ENCODE data around the gene CTU1.

Gene CTU1

GRCh38 chr19:51114087-51114729, 6.0 kb upstream of the CTU1 start:
- POLR2A ChIA-PET, result no interaction called here
- TF ChIP-seq ZNF292 (tag by site-specific recombination; IDR thresholded peaks at IDR 0.05; ENCODE audit: borderline replicate concordance, low read depth) (no peak), ZNF280C (tag by site-specific recombination; IDR thresholded peaks at IDR 0.05) (no peak), ZNF416 (tag by site-specific recombination; IDR thresholded peaks at IDR 0.05) (no peak), SCRT2 (tag by site-specific recombination; IDR thresholded peaks at IDR 0.05) (no peak), ZNF639 (tag by site-specific recombination; IDR thresholded peaks at IDR 0.05) (no peak), ZNF140 (tag by site-specific recombination; IDR thresholded peaks at IDR 0.05) (no peak), ZNF585B (tag by site-specific recombination; IDR thresholded peaks at IDR 0.05) (no peak), PRDM1 (tag by site-specific recombination; IDR thresholded peaks at IDR 0.05) (peak; percentile 42; the same call in 1 of the 2 replicates)
- H3K36me3 ChIP-seq (ENCODE audit: control insufficient read depth in 2 of 2, insufficient read depth in 1 of 2, low read length in 2 of 2), result no peaks in the 10 kb centered on the region
- CTCF ChIA-PET, result interaction anchor here (0.6 to 1.0 kb wide), 2 partner anchors 19 to 1987 kb away, joined by 3 to 6 read pairs; no protein-coding TSS in a partner anchor
- H3K4me1 ChIP-seq (ENCODE audit: control insufficient read depth, insufficient read depth, low read length), result no peaks in the 10 kb centered on the region
- no peak overlapping the region for H3K27ac ChIP-seq (ENCODE audit: extremely low read depth, low read depth, low read length)
- no peak overlapping the region for H3K4me3 ChIP-seq (ENCODE audit: low read depth, low read length)
- H3K9me3 ChIP-seq (ENCODE audit: control insufficient read depth, insufficient read depth, low read depth, low read length), result no peaks in the 10 kb centered on the region

- H3K9me3 ChIP-seq (ENCODE audit: control insufficient read depth, insufficient read depth, low read depth, low read length), result no peaks in the 10 kb centered on the region
- peaks cover 0 to under 1% of the 10 kb centered on the region in 2 experiments; a peak in 1 of 3 replicates for H3K36me3 ChIP-seq (ENCODE audit: control insufficient read depth in 2 of 2, insufficient read depth in 1 of 2, low read length in 2 of 2)
- CTCF ChIA-PET, result interaction anchor here (0.9 to 1.1 kb wide), 3 partner anchors 9 to 43 kb away, joined by 3 read pairs; no protein-coding TSS in a partner anchor
- H3K27ac ChIP-seq (ENCODE audit: extremely low read depth, low read depth, low read length), result no peak overlapping the region
- no peaks in the 10 kb centered on the region for H3K4me1 ChIP-seq (ENCODE audit: control insufficient read depth, insufficient read depth, low read length)
- H3K4me3 ChIP-seq (ENCODE audit: low read depth, low read length), result no peak overlapping the region
- POLR2A ChIA-PET, result no interaction called here
- TF ChIP-seq PRDM1 (tag by site-specific recombination; IDR thresholded peaks at IDR 0.05), result 0 out of 2 replicates have a peak, but pooled peaks have one; percentile 25
- TF ChIP-seq, protein P1, sequence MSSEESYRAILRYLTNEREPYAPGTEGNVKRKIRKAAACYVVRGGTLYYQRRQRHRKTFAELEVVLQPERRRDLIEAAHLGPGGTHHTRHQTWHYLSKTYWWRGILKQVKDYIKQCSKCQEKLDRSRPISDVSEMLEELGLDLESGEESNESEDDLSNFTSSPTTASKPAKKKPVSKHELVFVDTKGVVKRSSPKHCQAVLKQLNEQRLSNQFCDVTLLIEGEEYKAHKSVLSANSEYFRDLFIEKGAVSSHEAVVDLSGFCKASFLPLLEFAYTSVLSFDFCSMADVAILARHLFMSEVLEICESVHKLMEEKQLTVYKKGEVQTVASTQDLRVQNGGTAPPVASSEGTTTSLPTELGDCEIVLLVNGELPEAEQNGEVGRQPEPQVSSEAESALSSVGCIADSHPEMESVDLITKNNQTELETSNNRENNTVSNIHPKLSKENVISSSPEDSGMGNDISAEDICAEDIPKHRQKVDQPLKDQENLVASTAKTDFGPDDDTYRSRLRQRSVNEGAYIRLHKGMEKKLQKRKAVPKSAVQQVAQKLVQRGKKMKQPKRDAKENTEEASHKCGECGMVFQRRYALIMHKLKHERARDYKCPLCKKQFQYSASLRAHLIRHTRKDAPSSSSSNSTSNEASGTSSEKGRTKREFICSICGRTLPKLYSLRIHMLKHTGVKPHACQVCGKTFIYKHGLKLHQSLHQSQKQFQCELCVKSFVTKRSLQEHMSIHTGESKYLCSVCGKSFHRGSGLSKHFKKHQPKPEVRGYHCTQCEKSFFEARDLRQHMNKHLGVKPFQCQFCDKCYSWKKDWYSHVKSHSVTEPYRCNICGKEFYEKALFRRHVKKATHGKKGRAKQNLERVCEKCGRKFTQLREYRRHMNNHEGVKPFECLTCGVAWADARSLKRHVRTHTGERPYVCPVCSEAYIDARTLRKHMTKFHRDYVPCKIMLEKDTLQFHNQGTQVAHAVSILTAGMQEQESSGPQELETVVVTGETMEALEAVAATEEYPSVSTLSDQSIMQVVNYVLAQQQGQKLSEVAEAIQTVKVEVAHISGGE (tag by site-specific recombination; conservative IDR thresholded peaks at IDR 0.05; ENCODE audit: low read depth), result 0 out of 2 replicates have a peak, but pooled peaks have one; percentile 8
- TF ChIP-seq, protein P2, sequence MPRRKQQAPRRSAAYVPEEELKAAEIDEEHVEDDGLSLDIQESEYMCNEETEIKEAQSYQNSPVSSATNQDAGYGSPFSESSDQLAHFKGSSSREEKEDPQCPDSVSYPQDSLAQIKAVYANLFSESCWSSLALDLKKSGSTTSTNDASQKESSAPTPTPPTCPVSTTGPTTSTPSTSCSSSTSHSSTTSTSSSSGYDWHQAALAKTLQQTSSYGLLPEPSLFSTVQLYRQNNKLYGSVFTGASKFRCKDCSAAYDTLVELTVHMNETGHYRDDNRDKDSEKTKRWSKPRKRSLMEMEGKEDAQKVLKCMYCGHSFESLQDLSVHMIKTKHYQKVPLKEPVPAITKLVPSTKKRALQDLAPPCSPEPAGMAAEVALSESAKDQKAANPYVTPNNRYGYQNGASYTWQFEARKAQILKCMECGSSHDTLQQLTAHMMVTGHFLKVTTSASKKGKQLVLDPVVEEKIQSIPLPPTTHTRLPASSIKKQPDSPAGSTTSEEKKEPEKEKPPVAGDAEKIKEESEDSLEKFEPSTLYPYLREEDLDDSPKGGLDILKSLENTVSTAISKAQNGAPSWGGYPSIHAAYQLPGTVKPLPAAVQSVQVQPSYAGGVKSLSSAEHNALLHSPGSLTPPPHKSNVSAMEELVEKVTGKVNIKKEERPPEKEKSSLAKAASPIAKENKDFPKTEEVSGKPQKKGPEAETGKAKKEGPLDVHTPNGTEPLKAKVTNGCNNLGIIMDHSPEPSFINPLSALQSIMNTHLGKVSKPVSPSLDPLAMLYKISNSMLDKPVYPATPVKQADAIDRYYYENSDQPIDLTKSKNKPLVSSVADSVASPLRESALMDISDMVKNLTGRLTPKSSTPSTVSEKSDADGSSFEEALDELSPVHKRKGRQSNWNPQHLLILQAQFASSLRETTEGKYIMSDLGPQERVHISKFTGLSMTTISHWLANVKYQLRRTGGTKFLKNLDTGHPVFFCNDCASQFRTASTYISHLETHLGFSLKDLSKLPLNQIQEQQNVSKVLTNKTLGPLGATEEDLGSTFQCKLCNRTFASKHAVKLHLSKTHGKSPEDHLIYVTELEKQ (tag by site-specific recombination; IDR thresholded peaks at IDR 0.05; ENCODE audit: borderline replicate concordance), result no peak
- no peak for TF ChIP-seq REPIN1 (tag by site-specific recombination; IDR thresholded peaks at IDR 0.05; ENCODE audit: low read depth)
- no peak for TF ChIP-seq YY1 (tag by site-specific recombination; IDR thresholded peaks at IDR 0.05)
- TF ChIP-seq KLF8 (tag by site-specific recombination; IDR thresholded peaks at IDR 0.05), result no peak
- no peak for TF ChIP-seq ZNF561 (tag by site-specific recombination; IDR thresholded peaks at IDR 0.05; ENCODE audit: borderline replicate concordance)
- TF ChIP-seq SP3 (tag by site-specific recombination; IDR thresholded peaks at IDR 0.05), result no peak
- no peak for TF ChIP-seq ZNF354C (tag by site-specific recombination; IDR thresholded peaks at IDR 0.05; ENCODE audit: borderline replicate concordance, low read depth)
- TF ChIP-seq, protein P3, sequence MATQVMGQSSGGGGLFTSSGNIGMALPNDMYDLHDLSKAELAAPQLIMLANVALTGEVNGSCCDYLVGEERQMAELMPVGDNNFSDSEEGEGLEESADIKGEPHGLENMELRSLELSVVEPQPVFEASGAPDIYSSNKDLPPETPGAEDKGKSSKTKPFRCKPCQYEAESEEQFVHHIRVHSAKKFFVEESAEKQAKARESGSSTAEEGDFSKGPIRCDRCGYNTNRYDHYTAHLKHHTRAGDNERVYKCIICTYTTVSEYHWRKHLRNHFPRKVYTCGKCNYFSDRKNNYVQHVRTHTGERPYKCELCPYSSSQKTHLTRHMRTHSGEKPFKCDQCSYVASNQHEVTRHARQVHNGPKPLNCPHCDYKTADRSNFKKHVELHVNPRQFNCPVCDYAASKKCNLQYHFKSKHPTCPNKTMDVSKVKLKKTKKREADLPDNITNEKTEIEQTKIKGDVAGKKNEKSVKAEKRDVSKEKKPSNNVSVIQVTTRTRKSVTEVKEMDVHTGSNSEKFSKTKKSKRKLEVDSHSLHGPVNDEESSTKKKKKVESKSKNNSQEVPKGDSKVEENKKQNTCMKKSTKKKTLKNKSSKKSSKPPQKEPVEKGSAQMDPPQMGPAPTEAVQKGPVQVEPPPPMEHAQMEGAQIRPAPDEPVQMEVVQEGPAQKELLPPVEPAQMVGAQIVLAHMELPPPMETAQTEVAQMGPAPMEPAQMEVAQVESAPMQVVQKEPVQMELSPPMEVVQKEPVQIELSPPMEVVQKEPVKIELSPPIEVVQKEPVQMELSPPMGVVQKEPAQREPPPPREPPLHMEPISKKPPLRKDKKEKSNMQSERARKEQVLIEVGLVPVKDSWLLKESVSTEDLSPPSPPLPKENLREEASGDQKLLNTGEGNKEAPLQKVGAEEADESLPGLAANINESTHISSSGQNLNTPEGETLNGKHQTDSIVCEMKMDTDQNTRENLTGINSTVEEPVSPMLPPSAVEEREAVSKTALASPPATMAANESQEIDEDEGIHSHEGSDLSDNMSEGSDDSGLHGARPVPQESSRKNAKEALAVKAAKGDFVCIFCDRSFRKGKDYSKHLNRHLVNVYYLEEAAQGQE (tag by site-specific recombination; IDR thresholded peaks at IDR 0.05), result no peak
- TF ChIP-seq ZNF292 (tag by site-specific recombination; IDR thresholded peaks at IDR 0.05; ENCODE audit: borderline replicate concordance, low read depth), result no peak
- TF ChIP-seq ZBTB7A (tag by site-specific recombination; IDR thresholded peaks at IDR 0.05; ENCODE audit: low read depth), result no peak
- TF ChIP-seq ZNF157 (tag by site-specific recombination; IDR thresholded peaks at IDR 0.05), result no peak
These were observed 3.4 kb upstream of the CTU1 start for GRCh38 chr19:51111606-51112005.
